Esophagus mucosa (tissue), 1 donor: ENCODE measurements around the gene ALG9. TPM values are rescaled to one million over a fixed set of nuclear protein-coding genes. Genes with fewer than 3 reads are reported as not detected.
"Not testable (repeated sequence)": the region's sequence is repeated elsewhere in the genome, so short reads cannot be mapped to it uniquely, and the experiment has no call there.

Source experiments
- ATAC-seq: fragments of 200-7000 bp; cut with Tn5 transposase; one replicate; pipeline ENCODE4 v1.9.1; 2020
- total RNA-seq: library from RNA; stranded (reverse); gene quantifications from one replicate; pipeline ENCODE4 v1.2.4, GENCODE V29; 2023
- donor health status: DM: yes; HTN: yes; CAD: no.

The ALG9 gene
- total RNA-seq, 1 donor from 2014 or later = 20.7 TPM

GRCh38 chr11:111793863-111794262, 77.5 kb downstream of the ALG9 start:
- peak; percentile 84 for ATAC-seq

- no peak for ATAC-seq
Measured at GRCh38 chr11:111792955-111793500, 78.4 kb downstream of the ALG9 start.

- ATAC-seq = no peak
Measured at GRCh38 chr11:111792314-111792713, 79.1 kb downstream of the ALG9 start.

- ATAC-seq = no peak
Measured at GRCh38 chr11:111788464-111788863, 82.9 kb downstream of the ALG9 start.

GRCh38 chr11:111788051-111788450, 83.3 kb downstream of the ALG9 start:
- no peak for ATAC-seq

GRCh38 chr11:111785886-111786412, 85.4 kb downstream of the ALG9 start:
- ATAC-seq = no peak

GRCh38 chr11:111785076-111785475, 86.3 kb downstream of the ALG9 start:
- ATAC-seq = no peak

- not testable (repeated sequence) for ATAC-seq
Measured at GRCh38 chr11:111784311-111784710, 87.1 kb downstream of the ALG9 start.

GRCh38 chr11:111782109-111782741, 89.2 kb downstream of the ALG9 start:
- ATAC-seq = no peak

GRCh38 chr11:111779118-111779517, 92.3 kb downstream of the ALG9 start:
- ATAC-seq = no peak

- no peak for ATAC-seq
Measured at GRCh38 chr11:111778047-111778558, 93.3 kb downstream of the ALG9 start.

- ATAC-seq = peak; percentile 79
Measured at GRCh38 chr11:111777094-111778046, 94.0 kb downstream of the ALG9 start.

GRCh38 chr11:111776398-111777093, 94.8 kb downstream of the ALG9 start:
- peak; percentile 55 for ATAC-seq

- no peak for ATAC-seq
Measured at GRCh38 chr11:111774955-111775710, 96.2 kb downstream of the ALG9 start.

GRCh38 chr11:111772535-111772934, 98.8 kb downstream of the ALG9 start:
- ATAC-seq = no peak

GRCh38 chr11:111771205-111771604, 100.2 kb downstream of the ALG9 start:
- not testable (repeated sequence) for ATAC-seq

GRCh38 chr11:111770581-111771134, 100.7 kb downstream of the ALG9 start:
- no peak for ATAC-seq

GRCh38 chr11:111766834-111767142, 104.6 kb downstream of the ALG9 start:
- ATAC-seq = no peak

GRCh38 chr11:111765984-111766833, 105.2 kb downstream of the ALG9 start, which contains the start of gene PPP2R1B:
Gene PPP2R1B (minus strand): TSS chr11:111766389. CDS start chr11:111766361, 28 bp downstream.
- peak; percentile 94 for ATAC-seq

GRCh38 chr11:111765320-111765983, 105.9 kb downstream of the ALG9 start:
- peak; percentile 35 for ATAC-seq
